ENCODE data around the gene COL6A5.

COL6A5 gene

GRCh38 chr3:130528120-130528519 lies 182.6 kb downstream of the COL6A5 start:
- no peak for DNase-seq

GRCh38 chr3:130529486-130530215 lies 184.2 kb downstream of the COL6A5 start:
- DNase-seq = no peak

- no peak for DNase-seq
Measured at GRCh38 chr3:130533247-130533646, 187.8 kb downstream of the COL6A5 start.

Data from activated gamma-delta T cell (primary cell).